Choroid plexus epithelial cell (primary cell): ENCODE results near the gene CD247.

Source experiments
- DNase-seq: peaks from one replicate; pipeline ENCODE4 v3.0.0-alpha.2; 2010; ENCODE audit warnings: low read depth
- H3K4me3 ChIP-seq: 2 replicates; pipeline ENCODE4 v1.5.1; 2011; ENCODE audit warnings: low read depth, mild to moderate bottlenecking, control low read depth, low read length, moderate library complexity
- CTCF ChIP-seq: conservative IDR thresholded peaks from 2 replicates; pipeline ENCODE4 v1.5.1; 2011; ENCODE audit warnings: low read depth, mild to moderate bottlenecking, control low read depth, inconsistent platforms, low read length, moderate library complexity

CD247 gene

GRCh38 chr1:167517535-167518330 lies 596 bp downstream of the CD247 start:
- TF ChIP-seq CTCF, result no peak
- H3K4me3 ChIP-seq, result no peak overlapping the region
- DNase-seq, result no peak

- H3K4me3 ChIP-seq, result no peak overlapping the region
- TF ChIP-seq CTCF, result no peak
- no peak for DNase-seq
These were observed 1.6 kb downstream of the CD247 start for GRCh38 chr1:167516404-167517388.

GRCh38 chr1:167515893-167516321 lies 2.4 kb downstream of the CD247 start:
- H3K4me3 ChIP-seq, result no peak overlapping the region
- DNase-seq, result no peak
- no peak for TF ChIP-seq CTCF

- TF ChIP-seq CTCF, result no peak
- no peak for DNase-seq
- H3K4me3 ChIP-seq, result no peak overlapping the region
These were observed 2.9 kb downstream of the CD247 start for GRCh38 chr1:167515461-167515860.

- DNase-seq, result no peak
- H3K4me3 ChIP-seq, result no peak overlapping the region
- no peak for TF ChIP-seq CTCF
These were observed 4.0 kb downstream of the CD247 start for GRCh38 chr1:167514288-167514687.

- no peak for DNase-seq
- no peak overlapping the region for H3K4me3 ChIP-seq
- TF ChIP-seq CTCF, result no peak
These were observed 6.2 kb downstream of the CD247 start for GRCh38 chr1:167512046-167512654.
